ENCODE results near the gene ENTPD6. TPM values are rescaled to one million over a fixed set of nuclear protein-coding genes. Genes with fewer than 3 reads are reported as not detected.

The ENTPD6 gene
- total RNA-seq, 1 experiment from 2014 or later, result 122 TPM

GRCh38 chr20:25195962-25196785, 662 bp downstream of the ENTPD6 start:
- Histone ChIP-seq H3K4me1 (ENCODE audit: insufficient read depth, low read length) (peaks cover 39% of the 10 kb centered on the region), H3F3A (ENCODE audit: low read length, unreplicated experiment) (no peaks in the 10 kb centered on the region), H3K9me3 (ENCODE audit: low read length) (no peaks in the 10 kb centered on the region), H3K4me2 (ENCODE audit: low read length) (peak overlapping the region; percentile 88), H4K20me1 (ENCODE audit: low read length) (no peaks in the 10 kb centered on the region; the same call in 1 of the 2 replicates), H3K27ac (ENCODE audit: low read length) (peak overlapping the region; percentile 76), H3K79me2 (ENCODE audit: low read length) (peaks cover 56% of the 10 kb centered on the region), H3K4me3 (ENCODE audit: low read length) (peak overlapping the region; percentile 86), H2AFZ (ENCODE audit: low read length) (peak overlapping the region; percentile 70), H3K9ac (ENCODE audit: low read length) (peak overlapping the region; percentile 95), H3K9me2 (replicated peaks; ENCODE audit: low read length) (no peaks in the 10 kb centered on the region), H3K36me3 (ENCODE audit: low read depth, low read length) (no peaks in the 10 kb centered on the region; the same call in 1 of the 2 replicates), H3K27me3 (ENCODE audit: low read length) (no peaks in the 10 kb centered on the region)
- peak; percentile 85 for DNase-seq
- BruUV-seq (replicated peaks), result TSS peak; percentile 29
- ChIA-PET CTCF (interaction anchor here (0.5 to 1.6 kb wide), 2 partner anchors 51 to 103 kb away, joined by 5 read pairs; no protein-coding TSS in a partner anchor), POLR2A (ENCODE audit: unreplicated experiment) (interaction anchor here (0.6 to 0.7 kb wide), 2 partner anchors 17 to 52 kb away, joined by 3 to 4 read pairs; partner anchors contain the start of gene PYGB)
- intact Hi-C loops (cut with micrococcal nuclease), result loop anchor here (1.0 to 10.0 kb wide), 4 partner anchors 36 to 204 kb away; partner anchors contain the start of genes ABHD12 and APMAP
- TF ChIP-seq EZH2 (IDR thresholded peaks at IDR 0.05; ENCODE audit: low read length, unreplicated experiment) (no peak), EZH2phosphoT487 (IDR thresholded peaks at IDR 0.05; ENCODE audit: borderline replicate concordance, low read length) (no peak), CTCF (conservative IDR thresholded peaks at IDR 0.05; ENCODE audit: low read depth, low read length) (no peak)
- ATAC-seq, result peak; percentile 58

- CTCF ChIA-PET, result interaction anchor here (0.5 to 1.6 kb wide), 2 partner anchors 50 to 102 kb away, joined by 5 read pairs; no protein-coding TSS in a partner anchor
- no TSS peak for BruUV-seq (replicated peaks)
- POLR2A ChIA-PET (ENCODE audit: unreplicated experiment), result no interaction called here
- Histone ChIP-seq H2AFZ (ENCODE audit: low read length) (peak overlapping the region; percentile 70), H3F3A (ENCODE audit: low read length, unreplicated experiment) (no peaks in the 10 kb centered on the region), H3K9me3 (ENCODE audit: low read length) (no peaks in the 10 kb centered on the region), H3K4me3 (ENCODE audit: low read length) (peak overlapping the region; percentile 86), H3K4me1 (ENCODE audit: insufficient read depth, low read length) (peaks cover 39% of the 10 kb centered on the region), H3K36me3 (ENCODE audit: low read depth, low read length) (no peaks in the 10 kb centered on the region; the same call in 1 of the 2 replicates), H3K27me3 (ENCODE audit: low read length) (no peaks in the 10 kb centered on the region), H4K20me1 (ENCODE audit: low read length) (no peaks in the 10 kb centered on the region; the same call in 1 of the 2 replicates), H3K79me2 (ENCODE audit: low read length) (peaks cover 62% of the 10 kb centered on the region), H3K27ac (ENCODE audit: low read length) (peak overlapping the region; percentile 76), H3K9me2 (replicated peaks; ENCODE audit: low read length) (no peaks in the 10 kb centered on the region), H3K4me2 (ENCODE audit: low read length) (peak overlapping the region; percentile 88), H3K9ac (ENCODE audit: low read length) (peak overlapping the region; percentile 95)
- intact Hi-C loops (cut with micrococcal nuclease), result loop anchor here (1.0 to 10.0 kb wide), 4 partner anchors 36 to 204 kb away; partner anchors contain the start of genes ABHD12 and APMAP
- no peak for DNase-seq
- TF ChIP-seq EZH2phosphoT487 (IDR thresholded peaks at IDR 0.05; ENCODE audit: borderline replicate concordance, low read length) (no peak), CTCF (conservative IDR thresholded peaks at IDR 0.05; ENCODE audit: low read depth, low read length) (no peak)
- peak; percentile 3; the same call in 1 of the 2 replicates for ATAC-seq
Measured at GRCh38 chr20:25196786-25197120, 1.2 kb downstream of the ENTPD6 start.
